HTR-8/SVneo (cell line): Measurements from ENCODE around the gene SLC32A1.

ENCODE experiments used
- DNase-seq: peaks from one replicate; pipeline ENCODE4 v3.0.0; 2011; ENCODE audit warnings: low spot score, mixed read lengths; ENCODE audit not compliant: insufficient read length
- FAIRE-seq: peaks from 2 replicates; lab custom pipeline; 2011; peaks lifted over from hg19 to GRCh38; lab: Jason Lieb, UNC

Gene SLC32A1

GRCh38 chr20:38748097-38748860 lies 24.0 kb downstream of the SLC32A1 start, which contains the start of gene ACTR5:
ACTR5 (plus strand) TSS chr20:38748460; CDS start chr20:38748479, 19 bp downstream.
- DNase-seq (peak; percentile 98), FAIRE-seq (no peak)

GRCh38 chr20:38748861-38749149 lies 24.5 kb downstream of the SLC32A1 start:
- FAIRE-seq = no peak
- no peak for DNase-seq

- DNase-seq (peak; percentile 76), FAIRE-seq (peak; percentile 40)
Measured at GRCh38 chr20:38751360-38751976, 27.2 kb downstream of the SLC32A1 start.

GRCh38 chr20:38752029-38752428 lies 27.7 kb downstream of the SLC32A1 start:
- DNase-seq = no peak
- no peak for FAIRE-seq

GRCh38 chr20:38754924-38755323 lies 30.6 kb downstream of the SLC32A1 start:
- FAIRE-seq (no peak), DNase-seq (no peak)

- no peak for FAIRE-seq
- DNase-seq = no peak
Measured at GRCh38 chr20:38755324-38755910, 31.1 kb downstream of the SLC32A1 start.

- peak; percentile 4 for FAIRE-seq
- no peak for DNase-seq
Measured at GRCh38 chr20:38757145-38757775, 33.0 kb downstream of the SLC32A1 start.

- no peak for FAIRE-seq
- DNase-seq = no peak
Measured at GRCh38 chr20:38759106-38759505, 34.8 kb downstream of the SLC32A1 start.

GRCh38 chr20:38760978-38761377 lies 36.7 kb downstream of the SLC32A1 start:
- FAIRE-seq (no peak), DNase-seq (no peak)

GRCh38 chr20:38762174-38762573 lies 37.9 kb downstream of the SLC32A1 start:
- DNase-seq (no peak), FAIRE-seq (peak; percentile 60)

GRCh38 chr20:38763616-38764015 lies 39.3 kb downstream of the SLC32A1 start:
- peak; percentile 90 for FAIRE-seq

GRCh38 chr20:38764567-38765318 lies 40.5 kb downstream of the SLC32A1 start:
- FAIRE-seq (peak; percentile 96), DNase-seq (peak; percentile 73)

More at GRCh38 chr20:38763616-38764015, 39.3 kb downstream of the SLC32A1 start:
- no peak for DNase-seq

- DNase-seq (no peak), FAIRE-seq (peak; percentile 28)
Measured at GRCh38 chr20:38766071-38766470, 41.8 kb downstream of the SLC32A1 start.

GRCh38 chr20:38769376-38770295 lies 45.4 kb downstream of the SLC32A1 start:
- DNase-seq = no peak
- FAIRE-seq = peak; percentile 23

- FAIRE-seq (no peak), DNase-seq (no peak)
Measured at GRCh38 chr20:38770546-38770945, 46.3 kb downstream of the SLC32A1 start.

- FAIRE-seq = no peak
- DNase-seq = no peak
Measured at GRCh38 chr20:38770970-38771369, 46.7 kb downstream of the SLC32A1 start.

- no peak for DNase-seq
Measured at GRCh38 chr20:38771621-38772020, 47.3 kb downstream of the SLC32A1 start.

GRCh38 chr20:38774167-38774566 lies 49.9 kb downstream of the SLC32A1 start:
- FAIRE-seq (no peak), DNase-seq (no peak)

More at GRCh38 chr20:38771621-38772020, 47.3 kb downstream of the SLC32A1 start:
- no peak for FAIRE-seq

- peak; percentile 51 for FAIRE-seq
- DNase-seq = no peak
Measured at GRCh38 chr20:38776363-38776762, 52.1 kb downstream of the SLC32A1 start.
